Retinal pigment epithelial cell (primary cell): ENCODE data around the gene MRPL58.
A peak's percentile ranks its signal among the peaks of the same experiment; 100 is the strongest.
"Not testable (repeated sequence)": the region's sequence is repeated elsewhere in the genome, so short reads cannot be mapped to it uniquely, and the experiment has no call there.

ENCODE experiments used
- DNase-seq: peaks from one replicate; pipeline ENCODE4 v3.0.0-alpha.2; 2010; ENCODE audit warnings: low read depth
- H3K4me3 ChIP-seq: 2 replicates; pipeline ENCODE4 v1.5.1; 2011; ENCODE audit warnings: mild to moderate bottlenecking, low read length, control low read depth, moderate library complexity
- CTCF ChIP-seq: conservative IDR thresholded peaks from 2 replicates; pipeline ENCODE4 v1.5.1; 2011; ENCODE audit warnings: low read depth, low read length, control low read depth, inconsistent platforms

MRPL58 gene

GRCh38 chr17:74978240-74978639 lies 34.2 kb upstream of the MRPL58 start:
- H3K4me3 ChIP-seq: no peak overlapping the region
- no peak for DNase-seq
- no peak for TF ChIP-seq CTCF

- no peak for DNase-seq
- TF ChIP-seq CTCF: no peak
- no peak overlapping the region for H3K4me3 ChIP-seq
Observed at GRCh38 chr17:74979408-74980146, 32.9 kb upstream of the MRPL58 start.

- peak overlapping the region; percentile 68 for H3K4me3 ChIP-seq
- DNase-seq: no peak
- no peak for TF ChIP-seq CTCF
Observed at GRCh38 chr17:74981318-74981978, 31.0 kb upstream of the MRPL58 start.

GRCh38 chr17:74981979-74982662 lies 30.3 kb upstream of the MRPL58 start:
- H3K4me3 ChIP-seq: peak overlapping the region; percentile 68
- no peak for DNase-seq
- TF ChIP-seq CTCF: no peak

GRCh38 chr17:74982663-74983313 lies 29.7 kb upstream of the MRPL58 start:
- peak overlapping the region; percentile 68 for H3K4me3 ChIP-seq
- DNase-seq: not testable (repeated sequence)

GRCh38 chr17:74986206-74986576 lies 26.3 kb upstream of the MRPL58 start:
- no peak for TF ChIP-seq CTCF
- no peak for DNase-seq
- H3K4me3 ChIP-seq: no peak overlapping the region

- TF ChIP-seq CTCF: no peak
- peak; percentile 75 for DNase-seq
- H3K4me3 ChIP-seq: peak within 1 kb of the TSS; percentile 73
Observed at GRCh38 chr17:74987418-74987908, 25.0 kb upstream of the MRPL58 start, which contains the start of gene CDR2L. Gene CDR2L (plus strand): TSS chr17:74987632. CDS start chr17:74988044, 412 bp downstream.
